C4-2B (cell line): ENCODE measurements around the gene GDAP2.

Experiments
- ZFX ChIP-seq: fragments of 450-650 bp; IDR thresholded peaks from 2 replicates; pipeline ENCODE4 v1.6.1; 2017
- TF ChIP-seq, protein P1 (sequence below): fragments of 450-650 bp; conservative IDR thresholded peaks from 2 replicates; pipeline ENCODE4 v1.5.1; 2017; ENCODE audit warnings: mild to moderate bottlenecking

DNA sequence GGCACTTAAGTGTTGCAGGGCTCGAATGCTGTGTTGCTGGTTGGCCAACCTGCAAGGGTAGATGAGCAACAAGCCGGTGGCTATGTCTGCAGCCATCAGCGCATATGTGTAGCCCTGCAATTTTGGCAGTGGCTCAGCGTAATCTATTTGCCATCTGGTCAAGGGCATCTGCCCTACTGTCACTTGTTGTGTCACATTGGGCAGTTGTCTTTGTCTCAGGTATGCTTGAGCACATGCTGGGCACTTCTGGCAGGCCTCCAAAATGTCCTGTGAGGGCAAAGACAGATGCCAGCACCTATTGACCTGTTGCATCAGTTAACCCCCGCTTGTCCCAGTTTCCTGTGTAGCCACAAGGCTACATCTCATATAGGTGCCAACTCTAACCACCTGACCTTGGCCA, 111.8 kb downstream of the GDAP2 start:
- TF ChIP-seq, protein P1, sequence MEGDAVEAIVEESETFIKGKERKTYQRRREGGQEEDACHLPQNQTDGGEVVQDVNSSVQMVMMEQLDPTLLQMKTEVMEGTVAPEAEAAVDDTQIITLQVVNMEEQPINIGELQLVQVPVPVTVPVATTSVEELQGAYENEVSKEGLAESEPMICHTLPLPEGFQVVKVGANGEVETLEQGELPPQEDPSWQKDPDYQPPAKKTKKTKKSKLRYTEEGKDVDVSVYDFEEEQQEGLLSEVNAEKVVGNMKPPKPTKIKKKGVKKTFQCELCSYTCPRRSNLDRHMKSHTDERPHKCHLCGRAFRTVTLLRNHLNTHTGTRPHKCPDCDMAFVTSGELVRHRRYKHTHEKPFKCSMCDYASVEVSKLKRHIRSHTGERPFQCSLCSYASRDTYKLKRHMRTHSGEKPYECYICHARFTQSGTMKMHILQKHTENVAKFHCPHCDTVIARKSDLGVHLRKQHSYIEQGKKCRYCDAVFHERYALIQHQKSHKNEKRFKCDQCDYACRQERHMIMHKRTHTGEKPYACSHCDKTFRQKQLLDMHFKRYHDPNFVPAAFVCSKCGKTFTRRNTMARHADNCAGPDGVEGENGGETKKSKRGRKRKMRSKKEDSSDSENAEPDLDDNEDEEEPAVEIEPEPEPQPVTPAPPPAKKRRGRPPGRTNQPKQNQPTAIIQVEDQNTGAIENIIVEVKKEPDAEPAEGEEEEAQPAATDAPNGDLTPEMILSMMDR, result no peak
- no peak for TF ChIP-seq ZFX
